ENCODE measurements around the gene IQCF6.

- TF ChIP-seq ZNF274 (IDR thresholded peaks at IDR 0.05; ENCODE audit: low read depth, low read length) (no peak), YY1 (IDR thresholded peaks at IDR 0.05; ENCODE audit: insufficient read depth, insufficient read length) (no peak), SUZ12 (IDR thresholded peaks at IDR 0.05; ENCODE audit: extremely low read depth, insufficient read depth, insufficient read length) (no peak)
Observed at GRCh38 chr3:51750878-51751277, 28.2 kb downstream of the IQCF6 start.

Data from NT2/D1 (cell line).